ENCODE measurements around the gene SHISA5. TPM values are rescaled to one million over a fixed set of nuclear protein-coding genes. Genes with fewer than 3 reads are reported as not detected.

Gene SHISA5
- total and polyA plus RNA-seq, 2 experiments from 2014 or later, result 192 to 369 TPM

DNA sequence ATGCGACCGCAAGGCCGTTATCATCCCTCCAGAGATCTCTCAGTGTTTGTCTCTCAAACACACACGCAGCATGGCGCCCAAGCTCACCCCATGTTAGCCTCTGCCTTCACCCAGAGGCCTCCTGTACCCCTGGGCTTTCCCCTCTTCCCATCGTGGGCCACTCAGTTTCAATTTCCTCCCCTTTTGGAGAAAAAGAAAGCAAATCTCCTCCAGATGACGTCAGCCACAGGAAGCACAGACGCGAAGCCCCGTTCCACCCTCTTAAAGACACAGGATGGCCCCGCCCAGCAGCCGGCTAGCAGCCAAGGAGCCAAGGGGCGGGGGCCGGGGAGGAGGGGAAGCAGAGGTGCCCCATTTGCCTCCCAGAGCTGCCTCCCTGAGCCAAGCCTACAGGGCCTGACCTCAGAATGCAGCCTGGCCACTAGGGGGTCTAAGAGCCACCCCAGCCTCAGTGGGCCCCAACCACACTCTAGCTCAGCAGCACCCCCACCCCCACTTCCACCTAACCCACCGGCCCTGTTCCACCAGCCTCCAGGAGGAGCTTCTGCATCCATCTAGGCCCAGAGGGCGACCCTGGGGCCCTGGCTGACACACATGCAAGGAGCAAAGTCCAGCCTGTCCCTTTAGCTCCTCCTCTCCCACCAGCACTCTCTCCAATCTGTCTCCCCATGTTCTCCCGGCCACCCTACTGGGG, 30.9 kb downstream of the SHISA5 start:
- peaks cover 39% of the 10 kb centered on the region for H3K79me2 ChIP-seq
- peak; percentile 98 for DNase-seq (ENCODE audit: low spot score)
- peak overlapping the region; percentile 94 for H3K4me2 ChIP-seq
- H3K9me2 ChIP-seq (replicated peaks; ENCODE audit: insufficient read depth), result no peaks in the 10 kb centered on the region
- H4K20me1 ChIP-seq (ENCODE audit: insufficient read depth, poor library complexity, severe bottlenecking), result no peaks in the 10 kb centered on the region
- peak overlapping the region; percentile 35 for H3K4me3 ChIP-seq
- peaks cover 33% of the 10 kb centered on the region for H3K4me1 ChIP-seq (ENCODE audit: insufficient read depth)
- H3K27me3 ChIP-seq, result no peaks in the 10 kb centered on the region
- peak overlapping the region; percentile 97 for H3K27ac ChIP-seq
- H3K9me3 ChIP-seq (ENCODE audit: low read depth), result no peaks in the 10 kb centered on the region
- H3K36me3 ChIP-seq (replicated peaks; ENCODE audit: insufficient read depth, low read depth), result no peaks in the 10 kb centered on the region
- WGBS (ENCODE audit: low lambda C conversion rate, missing lambda C conversion rate), result 3% methylated on average over 15 of the region's 17 CpGs
- H2AFZ ChIP-seq, result peak overlapping the region; percentile 58
- TF ChIP-seq CTCF (IDR thresholded peaks at IDR 0.05; ENCODE audit: poor library complexity) (peak; percentile 44), EZH2 (IDR thresholded peaks at IDR 0.05; ENCODE audit: borderline replicate concordance) (no peak), EZH2phosphoT487 (IDR thresholded peaks at IDR 0.05; ENCODE audit: low read depth, severe bottlenecking, unreplicated experiment) (no peak)

DNA sequence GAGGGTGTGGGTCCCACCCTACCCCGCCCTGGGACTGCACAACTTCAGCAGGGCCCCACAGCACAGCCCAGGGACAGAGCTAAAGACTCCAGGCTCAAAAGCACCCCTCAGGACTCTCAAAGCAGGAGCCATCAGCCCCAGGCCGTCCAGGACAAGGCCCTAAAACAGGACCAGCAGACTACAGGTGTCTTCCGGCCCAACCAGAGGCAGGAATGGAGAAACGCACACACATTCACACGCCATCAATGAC, 31.4 kb downstream of the SHISA5 start:
- Histone ChIP-seq H3K36me3 (replicated peaks; ENCODE audit: insufficient read depth, low read depth) (no peaks in the 10 kb centered on the region), H3K27ac (peak overlapping the region; percentile 97), H4K20me1 (ENCODE audit: insufficient read depth, poor library complexity, severe bottlenecking) (no peaks in the 10 kb centered on the region), H3K9me3 (ENCODE audit: low read depth) (no peaks in the 10 kb centered on the region), H3K4me2 (peak overlapping the region; percentile 94), H2AFZ (peak overlapping the region; percentile 58), H3K4me1 (ENCODE audit: insufficient read depth) (peaks cover 33% of the 10 kb centered on the region), H3K9me2 (replicated peaks; ENCODE audit: insufficient read depth) (no peaks in the 10 kb centered on the region), H3K4me3 (peak overlapping the region; percentile 35), H3K27me3 (no peaks in the 10 kb centered on the region), H3K79me2 (peaks cover 40% of the 10 kb centered on the region)
- TF ChIP-seq EZH2 (IDR thresholded peaks at IDR 0.05; ENCODE audit: borderline replicate concordance), result no peak
- TF ChIP-seq EZH2phosphoT487 (IDR thresholded peaks at IDR 0.05; ENCODE audit: low read depth, severe bottlenecking, unreplicated experiment), result no peak
- TF ChIP-seq CTCF (IDR thresholded peaks at IDR 0.05; ENCODE audit: poor library complexity), result no peak
- 6% methylated on average over 5 of the region's 5 CpGs for WGBS (ENCODE audit: low lambda C conversion rate, missing lambda C conversion rate)
- no peak for DNase-seq (ENCODE audit: low spot score)

- Histone ChIP-seq H3K9me2 (replicated peaks; ENCODE audit: insufficient read depth) (no peaks in the 10 kb centered on the region), H3K4me1 (ENCODE audit: insufficient read depth) (peaks cover 49% of the 10 kb centered on the region), H3K9me3 (ENCODE audit: low read depth) (no peaks in the 10 kb centered on the region), H3K4me2 (peak overlapping the region; percentile 48), H3K79me2 (peaks cover 47% of the 10 kb centered on the region), H4K20me1 (ENCODE audit: insufficient read depth, poor library complexity, severe bottlenecking) (no peaks in the 10 kb centered on the region), H3K27ac (peak overlapping the region; percentile 28), H3K36me3 (replicated peaks; ENCODE audit: insufficient read depth, low read depth) (no peaks in the 10 kb centered on the region), H2AFZ (no peak overlapping the region), H3K4me3 (no peak overlapping the region), H3K27me3 (no peaks in the 10 kb centered on the region)
- WGBS (ENCODE audit: low lambda C conversion rate, missing lambda C conversion rate), result 37% methylated on average over 1 of the region's 1 CpG
- TF ChIP-seq CTCF (IDR thresholded peaks at IDR 0.05; ENCODE audit: poor library complexity) (no peak), EZH2 (IDR thresholded peaks at IDR 0.05; ENCODE audit: borderline replicate concordance) (no peak), EZH2phosphoT487 (IDR thresholded peaks at IDR 0.05; ENCODE audit: low read depth, severe bottlenecking, unreplicated experiment) (no peak)
- no peak for DNase-seq (ENCODE audit: low spot score)
These were observed 33.7 kb downstream of the SHISA5 start for GRCh38 chr3:48470286-48470685.
